HG03039 (cell line): Measurements from ENCODE around the gene CFAP52.
"Not testable (repeated sequence)": the region's sequence is repeated elsewhere in the genome, so short reads cannot be mapped to it uniquely, and the experiment has no call there.

Experiments
- ATAC-seq: cut with Tn5 transposase; IDR thresholded peaks from one replicate; pipeline ENCODE4 v1.9.1; 2021; ENCODE audit warnings: mild to moderate bottlenecking, moderate library complexity; ENCODE audit not compliant: unreplicated experiment

CFAP52 gene

DNA sequence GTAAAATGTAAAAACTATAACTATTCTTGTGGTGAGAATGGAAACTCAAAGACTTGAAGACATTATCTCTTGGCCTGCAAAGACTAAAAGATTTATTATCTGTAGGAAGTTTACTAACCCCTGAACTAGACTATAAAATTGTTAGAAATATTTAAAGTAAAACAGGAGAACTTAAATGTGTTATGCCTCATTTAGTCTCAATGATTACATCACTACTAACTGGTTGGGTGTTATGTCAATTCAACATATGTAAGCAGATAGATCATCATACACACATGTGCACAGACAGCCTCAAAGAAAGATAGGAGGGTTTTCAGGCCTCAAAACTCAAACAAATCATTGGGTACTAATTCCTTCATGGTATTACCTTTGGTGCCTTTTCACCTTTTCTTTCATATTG lies 8.4 kb upstream of the CFAP52 start:
- no peak for ATAC-seq

DNA sequence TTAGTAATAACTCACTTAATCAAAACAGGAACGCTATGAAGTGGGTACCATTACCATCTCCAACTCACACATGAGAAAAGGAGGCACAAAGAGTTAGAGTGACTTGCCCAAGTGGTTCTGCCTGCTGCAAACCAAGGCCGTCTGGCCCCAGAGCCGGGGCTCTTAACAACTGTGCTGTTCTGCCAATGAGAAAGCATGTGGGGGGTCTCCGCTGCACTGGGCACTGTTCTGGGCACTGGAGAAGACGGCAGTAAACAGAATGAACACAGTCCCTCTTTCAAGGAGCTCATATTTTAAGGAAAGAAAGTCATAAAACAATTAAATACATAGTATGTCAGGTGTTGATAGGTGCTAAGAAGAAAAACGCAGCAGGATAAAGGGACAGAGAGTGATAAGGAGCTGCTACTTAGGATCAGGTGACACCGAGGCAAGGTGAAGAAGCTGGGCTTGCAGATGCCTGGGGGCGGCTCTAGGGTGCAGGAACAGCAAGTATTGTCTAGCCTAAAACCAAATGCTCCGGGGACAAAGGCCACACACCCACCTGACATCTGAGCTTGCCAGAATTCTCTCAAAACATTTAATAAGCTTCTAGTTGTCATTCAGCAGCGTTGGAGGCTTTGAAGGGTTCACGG lies 7.4 kb upstream of the CFAP52 start:
- ATAC-seq, result no peak

DNA sequence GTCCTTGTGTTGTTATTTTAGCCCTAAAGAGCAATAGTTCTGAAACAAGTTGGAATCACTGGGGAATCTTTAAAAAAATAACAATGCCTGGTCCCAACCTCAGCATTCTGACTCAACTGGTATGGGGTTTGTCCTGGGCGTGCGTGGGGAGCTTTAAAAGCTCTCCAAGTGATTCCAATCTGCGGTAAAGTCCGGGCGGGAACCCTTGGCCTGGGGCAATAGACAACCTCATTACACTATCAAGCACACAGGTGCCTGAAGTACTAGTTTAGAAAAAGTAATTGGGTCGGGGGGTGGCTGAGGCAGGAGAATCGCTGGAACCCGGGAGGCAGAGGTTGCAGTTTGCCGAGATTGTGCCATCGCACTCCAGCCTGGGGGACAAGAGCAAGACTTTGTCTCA lies 5.2 kb upstream of the CFAP52 start:
- no peak for ATAC-seq

DNA sequence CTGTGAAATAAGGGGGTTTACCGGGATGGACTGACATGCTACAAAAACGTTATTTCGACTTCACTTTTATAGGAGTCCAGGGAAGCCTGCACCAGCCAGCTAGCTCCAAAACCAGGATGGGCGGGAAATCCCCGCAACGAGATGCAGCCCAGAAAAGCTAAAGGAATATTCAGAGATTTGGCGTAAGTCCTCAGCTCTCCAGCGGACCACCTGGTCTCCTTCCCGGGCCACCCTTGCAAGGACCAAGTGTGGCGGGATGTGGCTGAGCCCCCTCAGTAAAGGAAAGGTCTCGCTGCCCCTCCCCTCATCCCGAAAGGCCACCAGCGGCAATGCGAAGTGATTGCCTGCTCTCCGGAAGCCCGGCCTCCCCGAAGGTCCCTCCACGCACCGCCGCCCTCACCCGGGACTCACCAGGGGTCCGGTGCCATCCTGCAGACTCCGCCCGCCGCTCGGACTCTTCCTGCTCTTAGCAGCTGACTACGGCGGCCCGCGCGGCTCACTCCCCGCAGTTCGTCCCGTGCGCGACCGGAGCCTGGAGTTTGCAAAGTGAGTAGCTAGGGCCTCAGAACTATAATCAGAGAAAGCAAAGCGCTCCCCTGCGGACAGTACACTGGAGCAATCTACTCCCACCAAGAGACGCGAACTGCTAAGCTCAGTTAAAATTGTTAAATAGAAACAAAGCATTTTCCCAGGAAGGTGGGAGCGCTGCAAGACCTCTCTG lies 901 bp upstream of the CFAP52 start, which contains the start of gene STX8:
Gene STX8 (minus strand): TSS at position 440 of the 721 bp plus-strand sequence. CDS start 12 bp downstream, at position 428.
- peak; percentile 80 for ATAC-seq

DNA sequence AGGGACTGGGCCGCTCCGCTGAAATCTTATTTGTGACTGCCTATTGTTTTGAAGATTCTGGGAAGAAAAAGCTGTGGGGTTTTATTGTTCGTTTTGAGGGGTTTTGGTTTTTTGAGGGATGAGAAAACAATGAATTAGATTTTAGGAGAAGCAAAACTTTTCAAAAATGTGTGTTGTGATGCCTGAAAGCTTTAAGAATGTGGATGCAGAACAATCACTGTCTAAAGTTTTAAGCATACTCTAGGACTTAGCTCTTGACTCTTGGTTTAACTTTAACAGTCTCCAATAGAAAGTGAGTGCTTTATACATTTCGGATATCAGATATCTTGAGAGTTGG lies 899 bp downstream of the CFAP52 start:
- ATAC-seq, result no peak

DNA sequence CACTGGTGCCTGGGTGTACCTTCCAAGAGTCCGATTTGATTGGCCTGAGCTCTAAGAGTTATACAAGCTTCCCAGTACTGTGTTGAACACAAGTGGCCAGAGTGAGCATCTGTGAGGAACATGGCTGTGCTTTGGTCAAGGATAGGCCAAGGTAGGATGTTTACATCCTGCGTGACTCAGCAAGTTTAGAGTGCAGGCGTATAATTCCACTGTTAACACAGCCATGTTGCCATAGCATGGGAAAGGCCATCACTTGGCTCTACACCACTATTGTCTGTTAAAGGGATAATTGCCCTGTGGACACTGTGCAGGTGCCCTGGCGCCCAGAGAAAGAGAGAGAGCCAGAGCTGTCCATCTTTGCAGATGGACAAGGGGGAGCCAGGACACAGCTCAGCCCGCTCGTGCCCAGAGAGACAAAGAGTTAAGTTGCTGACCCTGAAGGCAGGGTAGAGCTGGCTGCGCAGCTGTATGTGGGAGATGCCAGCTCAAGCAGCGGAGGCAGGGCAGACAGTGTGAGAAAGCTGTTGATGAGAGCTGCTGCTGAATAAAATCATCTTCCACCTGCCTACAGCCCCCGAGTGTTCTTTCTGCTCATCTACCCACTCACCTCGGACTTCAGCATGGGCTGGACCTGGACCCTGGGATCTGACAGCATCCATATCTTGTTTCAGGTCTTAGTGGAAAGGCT lies 11.7 kb downstream of the CFAP52 start:
- no peak for ATAC-seq

DNA sequence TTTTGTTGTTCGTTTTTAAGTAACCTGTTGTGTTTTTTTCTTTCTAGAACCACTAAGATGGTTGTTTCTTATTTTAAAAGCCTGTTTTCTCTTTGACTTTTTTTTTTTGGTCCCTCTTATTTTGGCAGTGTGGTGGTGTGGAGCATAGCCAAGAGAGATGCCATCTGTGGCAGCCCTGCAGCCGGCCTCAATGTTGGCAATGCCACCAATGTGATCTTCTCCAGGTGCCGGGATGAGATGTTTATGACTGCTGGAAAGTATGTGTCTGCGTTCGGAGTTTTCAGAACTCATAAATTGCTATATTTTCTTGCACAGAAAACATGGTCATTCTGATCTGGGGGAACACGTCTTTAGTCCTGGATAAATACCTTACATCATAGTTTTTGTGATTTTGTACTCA lies 17.6 kb downstream of the CFAP52 start:
- no peak for ATAC-seq

DNA sequence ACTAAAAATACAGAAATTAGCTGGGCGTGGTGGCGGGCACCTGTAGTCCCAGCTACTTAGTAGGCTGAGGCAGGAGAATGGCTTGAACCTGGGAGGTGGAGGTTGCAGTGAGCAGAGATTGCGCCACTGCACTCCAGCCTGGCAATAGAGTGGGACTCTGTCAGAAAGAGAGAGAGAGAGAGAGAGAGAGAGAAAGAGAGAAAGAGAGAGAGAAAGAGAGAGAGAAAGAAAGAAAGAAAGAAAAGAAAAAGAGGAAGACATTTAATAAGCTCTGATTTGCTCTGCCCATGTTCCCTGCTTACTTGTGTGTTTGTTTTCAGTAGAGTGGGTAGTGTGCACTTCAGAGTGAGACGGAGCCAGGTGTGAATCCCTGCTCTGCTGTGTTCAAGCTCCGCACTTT lies 21.2 kb downstream of the CFAP52 start:
- ATAC-seq, result not testable (repeated sequence)

DNA sequence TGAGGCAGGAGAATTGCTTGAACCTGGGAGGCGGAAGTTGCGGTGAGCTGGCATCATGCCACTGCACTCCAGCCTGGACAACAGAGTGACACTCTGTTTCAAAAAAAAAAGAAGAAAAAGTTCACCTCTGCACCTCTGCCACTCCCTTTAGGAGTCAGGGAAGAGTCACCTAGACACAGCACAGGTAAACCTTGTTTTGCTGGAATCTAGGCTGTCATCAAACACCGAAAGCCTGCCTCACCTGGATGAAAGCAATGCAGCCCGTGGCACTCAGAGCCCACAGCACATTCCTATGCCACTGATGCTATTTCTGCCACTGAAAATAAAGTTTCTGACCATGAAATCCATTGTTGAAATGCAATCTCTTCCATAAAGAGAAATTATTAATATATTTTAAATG lies 22.2 kb downstream of the CFAP52 start:
- no peak for ATAC-seq

DNA sequence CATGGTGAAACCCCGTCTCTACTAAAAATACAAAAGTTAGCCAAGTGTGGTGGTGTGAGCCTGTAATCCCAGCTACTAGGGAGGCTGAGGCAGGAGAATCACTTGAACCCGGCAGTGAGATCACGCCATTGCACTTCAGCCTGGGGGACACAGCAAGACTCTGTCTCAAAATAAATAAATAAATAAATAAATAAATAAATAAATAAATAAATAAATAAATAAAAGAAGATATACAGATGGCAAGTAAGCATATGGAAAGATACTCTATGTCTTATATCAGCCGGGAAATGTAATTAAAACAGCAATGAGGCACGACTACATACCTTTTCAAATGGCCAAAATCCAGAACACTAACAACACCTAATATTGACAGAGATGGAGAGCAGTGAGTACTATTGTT lies 28.1 kb downstream of the CFAP52 start:
- ATAC-seq, result not testable (repeated sequence)

DNA sequence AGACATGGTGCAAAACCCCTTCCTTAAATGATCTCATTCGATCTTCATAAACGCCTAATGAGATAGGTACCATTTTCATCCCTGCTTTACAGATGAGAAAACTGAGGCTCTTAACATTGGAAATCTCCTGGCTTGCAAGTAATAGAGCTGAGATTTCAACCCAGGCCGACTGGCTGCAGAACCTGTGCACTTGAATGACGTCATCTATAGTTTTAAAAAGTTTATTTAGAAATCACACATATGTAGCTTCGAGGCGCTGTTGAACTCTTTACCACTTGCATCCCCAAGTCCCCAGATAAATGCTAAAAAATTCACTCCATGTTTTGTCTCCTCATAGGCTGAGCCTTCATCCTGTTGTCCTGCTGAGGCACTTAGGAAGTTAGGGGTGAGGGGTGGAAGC lies 30.0 kb downstream of the CFAP52 start:
- no peak for ATAC-seq

DNA sequence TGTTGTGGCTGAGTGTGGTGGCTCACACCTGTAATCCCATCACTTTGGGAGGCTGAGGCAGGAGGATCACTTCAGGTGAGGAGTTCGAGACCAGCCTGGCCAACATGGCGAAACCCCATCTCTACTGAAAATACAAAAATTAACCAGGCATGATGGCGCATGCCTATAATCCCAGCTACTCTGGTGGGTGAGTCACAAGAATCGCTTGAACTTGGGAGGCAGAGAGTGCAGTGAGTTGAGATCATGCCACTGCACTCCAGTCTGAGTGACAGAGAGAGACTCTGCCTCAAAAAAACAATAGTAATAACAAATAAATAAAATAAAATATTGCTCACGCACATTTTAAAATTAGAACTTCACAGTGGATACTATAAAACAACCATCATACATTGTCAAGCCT lies 30.6 kb downstream of the CFAP52 start:
- ATAC-seq, result not testable (repeated sequence)

DNA sequence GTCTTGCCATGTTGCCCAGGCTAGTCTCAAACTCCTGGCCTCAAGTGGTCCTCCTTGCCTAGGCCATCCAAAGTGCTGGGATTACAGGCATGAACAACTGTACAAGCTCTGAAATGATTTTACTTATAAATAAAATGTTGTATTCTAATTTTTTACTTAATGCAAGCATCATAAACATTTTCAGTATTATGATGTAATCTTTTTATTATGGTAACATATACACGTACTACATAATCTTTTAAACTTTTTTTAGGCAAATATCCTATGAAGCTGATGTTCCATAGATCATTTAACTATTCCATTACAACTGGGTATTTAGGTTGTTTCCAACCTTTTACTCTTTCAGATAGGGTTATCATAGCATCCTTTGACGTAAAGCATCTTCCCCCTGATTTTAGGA lies 35.1 kb downstream of the CFAP52 start:
- ATAC-seq, result no peak

DNA sequence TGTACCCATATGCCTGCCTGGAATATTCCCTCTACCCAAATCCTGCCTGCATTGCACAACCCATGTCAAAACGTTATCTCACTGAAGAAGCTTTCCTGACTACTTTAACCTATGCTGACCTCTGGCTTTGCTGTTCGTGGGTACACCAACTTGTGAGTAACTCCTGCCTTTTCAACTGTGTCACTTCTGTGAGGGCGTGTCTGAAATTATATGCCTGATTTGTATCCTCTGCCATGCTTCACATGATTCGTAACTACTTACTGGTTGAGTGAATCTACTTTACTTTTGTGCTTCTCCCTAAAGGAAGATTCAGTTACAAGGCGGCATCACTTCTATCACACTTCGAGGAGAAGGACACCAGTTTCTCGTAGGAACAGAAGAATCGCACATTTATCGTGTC lies 35.6 kb downstream of the CFAP52 start:
- no peak for ATAC-seq

DNA sequence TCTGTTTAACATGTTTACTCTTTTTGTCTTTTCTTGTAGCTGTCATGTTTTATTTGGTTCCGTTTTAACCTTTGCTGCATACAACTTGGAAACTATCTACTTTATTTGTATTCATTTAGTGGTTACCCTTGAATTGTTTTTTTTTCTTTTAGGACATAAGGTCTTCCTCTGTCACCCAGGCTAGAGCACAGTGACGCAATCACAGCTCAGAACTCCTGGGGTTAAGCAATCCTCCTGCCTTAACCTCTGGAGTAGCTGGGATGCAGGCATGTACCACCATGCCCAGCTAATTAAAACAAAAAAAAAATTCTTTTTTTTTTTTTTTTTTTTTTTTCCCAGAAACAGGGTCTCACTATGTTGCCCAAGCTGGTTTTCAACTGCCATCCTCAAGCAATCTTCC lies 39.0 kb downstream of the CFAP52 start:
- no peak for ATAC-seq

DNA sequence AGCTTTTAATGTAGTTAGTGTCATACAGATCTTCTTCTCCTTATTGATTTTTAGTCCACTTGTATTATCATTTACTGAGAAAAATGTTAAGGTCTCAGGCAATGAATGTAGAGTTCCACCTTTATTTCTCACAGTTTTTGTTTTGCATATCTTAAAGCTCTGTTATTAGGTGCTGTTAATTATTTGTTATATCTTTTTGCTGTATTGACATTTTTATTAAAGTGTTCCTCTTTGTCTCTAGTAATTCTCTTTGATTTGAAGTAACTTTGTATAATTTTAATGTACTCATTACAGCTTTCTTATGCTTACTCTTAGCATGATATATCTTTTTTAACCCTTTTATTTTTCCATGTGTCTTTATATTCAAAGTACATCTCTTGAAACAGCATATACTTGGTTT lies 46.5 kb downstream of the CFAP52 start:
- no peak for ATAC-seq

DNA sequence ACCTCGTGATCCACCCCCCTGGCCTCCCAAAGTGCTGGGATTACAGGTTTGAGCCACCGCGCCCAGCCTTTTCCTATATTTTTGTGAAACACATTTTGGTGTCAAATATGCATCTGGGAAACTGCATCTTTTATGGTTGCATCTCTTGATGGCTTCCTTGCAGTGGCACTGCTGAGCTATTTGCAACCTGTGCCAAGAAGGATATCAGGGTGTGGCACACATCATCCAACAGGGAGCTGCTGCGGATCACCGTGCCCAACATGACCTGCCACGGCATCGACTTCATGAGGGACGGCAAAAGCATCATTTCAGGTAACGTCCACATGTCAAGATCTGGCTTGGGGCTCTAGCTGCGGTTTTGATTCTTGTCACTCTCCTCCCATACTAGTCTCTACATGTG lies 52.1 kb downstream of the CFAP52 start:
- no peak for ATAC-seq

DNA sequence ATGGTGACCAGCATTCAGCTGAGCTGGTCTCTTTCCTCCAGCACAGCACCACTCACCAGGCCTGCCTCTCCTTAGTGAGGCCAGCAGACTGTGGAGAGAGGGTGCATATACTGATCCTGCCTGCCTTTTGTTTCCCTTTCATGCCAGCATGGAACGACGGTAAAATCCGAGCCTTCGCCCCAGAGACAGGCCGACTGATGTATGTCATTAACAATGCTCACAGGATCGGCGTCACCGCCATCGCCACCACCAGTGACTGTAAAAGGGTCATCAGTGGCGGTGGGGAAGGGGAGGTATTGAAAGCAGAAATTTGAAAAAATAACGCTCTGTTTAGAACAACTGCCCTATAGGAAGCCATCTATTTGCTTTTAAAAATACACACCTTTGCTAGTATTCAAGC lies 56.3 kb downstream of the CFAP52 start:
- ATAC-seq, result no peak

DNA sequence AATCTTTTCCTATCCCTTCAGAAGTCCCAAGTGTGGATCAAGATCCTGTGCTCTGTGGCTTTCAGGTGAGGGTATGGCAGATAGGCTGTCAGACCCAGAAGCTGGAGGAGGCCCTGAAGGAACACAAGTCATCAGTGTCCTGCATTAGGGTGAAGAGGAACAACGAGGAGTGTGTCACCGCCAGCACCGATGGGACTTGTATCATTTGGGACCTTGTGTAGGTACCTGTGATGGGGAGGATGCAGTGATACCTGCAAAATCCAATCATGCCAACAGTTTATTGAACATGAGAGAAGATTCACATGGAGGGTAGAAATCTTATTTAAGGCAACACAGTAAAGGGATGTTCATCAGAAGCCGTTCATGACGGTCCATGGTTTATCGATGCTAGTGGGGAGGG lies 58.9 kb downstream of the CFAP52 start:
- no peak for ATAC-seq

DNA sequence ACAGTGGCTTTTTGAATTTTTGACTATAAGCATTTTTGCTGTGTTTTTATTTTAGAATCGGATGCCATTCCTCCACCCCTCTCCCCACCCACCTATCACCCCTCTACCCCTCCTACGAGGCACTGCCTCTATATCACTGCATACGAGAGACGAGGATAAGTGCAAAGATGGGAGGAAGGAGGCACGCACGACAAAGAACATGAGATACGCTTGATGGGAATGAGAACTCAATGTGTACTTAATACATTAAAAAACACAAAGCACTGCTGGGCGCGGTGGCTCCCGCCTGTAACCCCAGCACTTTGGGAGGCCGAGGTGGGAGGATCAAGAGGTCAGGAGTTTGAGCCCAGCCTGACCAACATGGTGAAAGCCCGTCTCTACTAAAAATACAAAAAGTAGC lies 60.1 kb downstream of the CFAP52 start:
- no peak for ATAC-seq

DNA sequence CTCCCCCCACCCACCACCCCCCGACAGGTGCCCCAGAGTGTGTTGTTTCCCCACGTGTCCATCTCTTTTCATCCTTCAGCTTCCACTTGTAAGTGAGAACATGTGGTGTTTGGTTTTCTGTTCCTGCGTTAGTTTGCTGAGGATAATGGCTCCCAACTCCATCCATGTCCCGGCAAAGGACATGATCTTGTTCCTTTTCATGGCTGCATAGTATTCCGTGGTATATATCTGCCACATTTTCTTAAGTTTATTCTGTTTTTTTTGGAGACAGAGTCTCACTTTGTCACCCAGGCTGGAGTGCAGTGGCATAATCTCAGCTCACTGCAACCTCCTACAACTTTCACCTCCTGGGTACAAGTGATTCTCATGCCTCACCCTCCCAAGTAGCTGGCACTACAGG lies 63.9 kb downstream of the CFAP52 start:
- ATAC-seq, result not testable (repeated sequence)

DNA sequence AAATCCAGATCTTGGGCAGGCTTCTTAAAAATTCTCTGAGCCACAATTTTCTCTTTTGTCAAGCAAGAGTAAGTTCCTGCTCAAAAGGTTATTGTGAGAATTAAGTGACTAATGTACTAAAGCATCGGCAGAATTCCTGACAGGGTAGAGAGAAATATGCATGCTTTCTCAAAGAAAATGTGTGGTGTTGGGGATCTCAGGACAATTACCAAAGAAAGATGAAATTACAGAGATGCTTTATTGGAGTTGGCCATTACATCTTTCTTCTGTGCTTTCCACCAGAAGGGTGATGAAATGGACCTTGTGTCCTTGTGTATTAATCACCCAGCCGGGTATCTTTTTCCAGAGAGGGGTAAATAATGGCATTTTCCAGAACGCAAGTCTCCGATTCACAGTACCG lies 67.2 kb downstream of the CFAP52 start:
- ATAC-seq, result no peak
